ENCODE results near the gene ATXN1. TPM values are rescaled to one million over a fixed set of nuclear protein-coding genes. Genes with fewer than 3 reads are reported as not detected.
A peak's percentile ranks its signal among the peaks of the same experiment; 100 is the strongest.

Gene ATXN1
- 100 to 1,000 TPM in 1 of 2 donors, 10 to 100 TPM in 1; 56.4 to 103 TPM for total RNA-seq

- peak within 1 kb of the TSS; percentile 93 to 96 for H3K27ac Mint-ChIP-seq
- peaks cover 9% of the 10 kb centered on the region for H3K36me3 Mint-ChIP-seq
- no peak for ATAC-seq
- peaks cover 43 to 71% of the 10 kb centered on the region in 2 donors for H3K4me1 Mint-ChIP-seq (ENCODE audit: low read depth in 2 of 2)
- H3K4me3 Mint-ChIP-seq = peak within 1 kb of the TSS; percentile 99
- no peaks in the 10 kb centered on the region for H3K27me3 Mint-ChIP-seq
- peak; percentile 64 for DNase-seq (ENCODE audit: low spot score)
- H3K9me3 Mint-ChIP-seq = no peaks in the 10 kb centered on the region
Observed at GRCh38 chr6:16760516-16761470, at the start of gene ATXN1. Gene ATXN1 (minus strand): TSS chr6:16761460.

DNA sequence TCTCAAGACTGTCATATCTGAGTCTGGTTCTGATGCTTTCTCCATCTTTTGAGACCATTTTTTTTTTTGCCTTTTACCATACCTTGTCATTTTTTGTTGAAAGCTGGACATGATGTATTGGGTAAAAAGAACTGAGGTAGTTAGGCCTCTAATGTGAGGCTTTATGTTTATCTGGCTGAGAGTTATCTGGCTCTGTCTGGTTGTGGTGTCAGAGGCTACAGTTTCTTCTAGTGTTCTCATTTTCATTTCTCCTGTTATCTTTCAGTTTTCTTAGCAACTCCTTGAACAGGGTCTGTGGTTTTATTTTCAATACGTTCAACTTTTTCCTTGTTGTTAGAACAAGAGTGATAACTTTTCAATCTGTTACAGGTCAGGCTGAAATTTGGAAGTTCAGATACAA is 49.2 kb upstream of the ATXN1 start:
- Mint-ChIP-seq H3K4me1 (ENCODE audit: low read depth in 2 of 2) (peaks cover 0 to 3% of the 10 kb centered on the region in 2 donors), H3K4me3 (no peak overlapping the region), H3K36me3 (peaks cover 26% of the 10 kb centered on the region), H3K27me3 (peaks cover 0 to 20% of the 10 kb centered on the region in 2 donors), H3K9me3 (peaks cover 11% of the 10 kb centered on the region), H3K27ac (no peak overlapping the region)
- ATAC-seq (no peak), DNase-seq (ENCODE audit: low spot score) (no peak)

DNA sequence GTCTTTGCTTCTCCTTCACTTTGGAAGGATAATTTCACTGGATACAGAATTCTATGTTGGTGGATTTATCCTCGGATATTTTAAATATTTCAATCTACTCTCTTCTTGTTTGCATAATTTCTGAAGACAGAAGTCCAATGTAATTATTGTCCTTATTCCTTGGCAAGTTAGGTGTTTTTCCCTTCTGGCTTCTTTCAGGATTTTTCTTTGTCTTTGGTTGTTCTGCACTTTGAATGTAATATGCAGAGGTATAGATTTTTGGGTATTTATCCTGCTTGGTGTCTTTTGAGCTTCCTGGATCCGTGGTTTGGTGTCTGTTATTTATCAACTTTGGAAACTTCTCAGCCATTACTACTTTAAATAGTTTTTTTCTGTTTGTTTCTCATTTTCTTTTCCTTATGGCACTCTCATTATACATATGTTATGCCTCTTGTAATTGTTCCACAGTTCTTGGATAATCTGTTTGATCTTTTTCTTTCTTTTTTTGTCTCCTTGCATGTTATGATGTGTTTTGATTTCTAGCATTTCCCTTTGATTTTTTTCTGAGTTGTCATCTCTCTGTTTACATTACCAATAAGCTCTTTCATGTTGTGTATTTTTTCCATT is 48.6 kb upstream of the ATXN1 start:
- Mint-ChIP-seq H3K9me3 (peaks cover 11% of the 10 kb centered on the region), H3K4me1 (ENCODE audit: low read depth in 2 of 2) (peaks cover 0 to 3% of the 10 kb centered on the region in 2 donors), H3K27ac (no peak overlapping the region), H3K36me3 (peaks cover 26% of the 10 kb centered on the region), H3K27me3 (peaks cover 0 to 20% of the 10 kb centered on the region in 2 donors), H3K4me3 (no peak overlapping the region)
- no peak for DNase-seq (ENCODE audit: low spot score)
- ATAC-seq = no peak

DNA sequence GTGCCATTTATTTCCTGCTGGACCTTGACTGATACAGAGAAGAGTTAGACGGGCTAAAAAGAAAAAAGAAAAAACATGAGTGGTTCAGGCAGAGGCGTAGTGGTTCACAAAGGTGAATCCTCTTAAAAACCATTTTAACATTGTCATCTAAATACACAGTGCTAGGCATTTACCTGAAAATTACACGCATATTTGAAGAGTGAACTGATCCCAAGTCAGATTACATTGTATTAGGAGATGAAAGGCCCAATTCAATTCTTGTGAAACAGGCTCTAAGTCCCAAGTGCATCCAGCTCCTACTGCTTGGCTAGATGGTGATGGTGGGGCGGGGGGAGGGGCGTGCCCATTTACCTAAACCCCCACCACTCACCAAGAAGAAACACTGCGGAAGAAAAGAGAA is 46.7 kb upstream of the ATXN1 start:
- H3K27me3 Mint-ChIP-seq = peaks cover 0 to 15% of the 10 kb centered on the region in 2 donors
- peaks cover 6% of the 10 kb centered on the region for H3K9me3 Mint-ChIP-seq
- DNase-seq (ENCODE audit: low spot score) (no peak), ATAC-seq (no peak)
- H3K27ac Mint-ChIP-seq = no peak overlapping the region
- peaks cover 0 to 1% of the 10 kb centered on the region in 2 donors for H3K4me1 Mint-ChIP-seq (ENCODE audit: low read depth in 2 of 2)
- no peak overlapping the region for H3K4me3 Mint-ChIP-seq
- H3K36me3 Mint-ChIP-seq = peaks cover 20% of the 10 kb centered on the region

GRCh38 chr6:16806363-16806762 is 45.1 kb upstream of the ATXN1 start:
- Mint-ChIP-seq H3K27me3 (peaks cover 0 to 10% of the 10 kb centered on the region in 2 donors), H3K9me3 (no peaks in the 10 kb centered on the region), H3K4me3 (no peak overlapping the region), H3K4me1 (ENCODE audit: low read depth in 2 of 2) (no peaks in the 10 kb centered on the region), H3K36me3 (peaks cover 7% of the 10 kb centered on the region), H3K27ac (no peak overlapping the region)
- ATAC-seq = no peak
- no peak for DNase-seq (ENCODE audit: low spot score)

DNA sequence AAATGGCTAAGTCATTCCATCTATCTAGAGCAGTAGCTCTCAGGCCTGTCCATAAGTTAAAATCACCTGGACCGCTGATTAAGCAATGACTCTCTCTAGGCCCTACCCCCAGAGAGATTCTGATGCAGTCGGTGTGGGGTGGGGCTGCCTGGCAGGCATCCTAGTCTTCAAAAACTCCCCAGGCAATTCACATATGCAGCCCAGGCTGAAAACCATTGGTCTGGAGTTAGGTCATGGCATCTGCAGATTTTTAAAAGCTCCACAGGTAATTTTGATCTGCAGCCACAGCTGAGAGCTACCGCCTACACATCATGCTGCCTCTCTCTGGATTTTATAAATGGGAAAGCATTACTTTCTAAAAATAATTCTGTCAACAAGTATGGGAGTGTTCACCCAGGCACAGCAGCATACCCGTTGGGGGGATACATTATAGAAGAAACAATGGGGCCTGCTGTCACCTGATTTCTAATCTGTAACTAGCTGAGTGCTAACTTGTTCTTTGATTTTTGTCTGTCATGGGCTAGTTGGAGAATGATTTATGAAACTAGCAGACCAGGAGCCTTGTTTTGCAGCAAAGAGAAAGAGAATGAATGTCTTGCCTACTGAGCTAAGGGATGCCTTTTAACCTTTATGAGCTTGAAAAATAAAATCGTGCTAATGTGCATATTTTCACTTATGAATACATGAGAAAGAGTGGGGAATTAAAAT is 44.1 kb upstream of the ATXN1 start:
- Mint-ChIP-seq H3K36me3 (peaks cover 6% of the 10 kb centered on the region), H3K9me3 (no peaks in the 10 kb centered on the region), H3K4me1 (ENCODE audit: low read depth in 2 of 2) (peaks cover 0 to 6% of the 10 kb centered on the region in 2 donors), H3K4me3 (no peak overlapping the region), H3K27me3 (peaks cover 0 to 10% of the 10 kb centered on the region in 2 donors), H3K27ac (no peak overlapping the region)
- no peak for ATAC-seq
- DNase-seq (ENCODE audit: low spot score) = no peak

- no peaks in the 10 kb centered on the region for H3K9me3 Mint-ChIP-seq
- H3K27ac Mint-ChIP-seq = no peak overlapping the region
- H3K27me3 Mint-ChIP-seq = peaks cover 0 to 10% of the 10 kb centered on the region in 2 donors
- H3K36me3 Mint-ChIP-seq = no peaks in the 10 kb centered on the region
- peaks cover 0 to 7% of the 10 kb centered on the region in 2 donors for H3K4me1 Mint-ChIP-seq (ENCODE audit: low read depth in 2 of 2)
- H3K4me3 Mint-ChIP-seq = no peak overlapping the region
- no peak for DNase-seq (ENCODE audit: low spot score)
- ATAC-seq = no peak
Observed at GRCh38 chr6:16804546-16805242, 43.4 kb upstream of the ATXN1 start.

DNA sequence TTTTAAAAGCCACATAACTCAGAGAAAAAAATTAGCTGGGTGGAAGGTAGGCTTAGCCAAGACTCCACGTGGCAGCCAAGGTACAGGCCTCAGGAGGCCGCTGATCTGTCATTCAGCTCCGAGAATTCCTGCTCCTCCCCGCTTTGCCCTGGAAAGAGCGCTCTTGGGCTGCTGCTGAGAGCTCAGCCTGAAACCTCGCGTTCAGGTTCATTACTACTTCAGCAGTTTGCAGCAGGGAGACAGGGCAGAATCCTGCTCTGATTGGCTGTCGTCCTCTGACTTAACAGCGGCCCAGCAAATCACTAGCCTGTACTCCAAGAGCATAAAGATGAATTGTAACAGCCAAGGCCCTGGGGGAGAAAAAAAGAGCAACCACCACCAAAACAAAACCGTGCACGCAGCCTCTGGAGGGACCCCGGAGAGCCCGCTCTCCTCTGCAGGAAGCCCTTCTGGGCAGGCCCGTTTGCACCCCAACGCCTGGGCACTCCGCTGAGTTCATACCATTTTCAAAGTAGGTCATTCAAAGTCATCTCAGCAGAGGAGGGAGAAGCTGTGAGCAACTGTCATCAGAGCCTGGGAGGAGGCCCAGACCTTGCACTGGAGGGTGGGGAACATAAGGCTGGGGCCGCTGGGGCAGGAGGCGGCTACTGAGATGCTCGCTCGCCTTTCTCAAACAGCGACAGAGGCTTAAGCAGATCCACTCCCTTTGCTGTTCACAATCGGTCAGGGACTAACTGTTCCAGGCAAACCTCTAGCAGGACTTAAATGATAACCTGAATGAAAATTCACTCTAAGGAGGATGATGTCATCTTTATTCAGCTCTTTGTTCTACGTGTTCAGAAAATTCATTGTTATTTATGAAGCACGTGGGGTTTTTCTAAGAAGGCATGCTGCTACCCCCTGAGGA is 42.3 kb upstream of the ATXN1 start:
- H3K27me3 Mint-ChIP-seq = peaks cover 0 to 8% of the 10 kb centered on the region in 2 donors
- no peak for DNase-seq (ENCODE audit: low spot score)
- H3K36me3 Mint-ChIP-seq = no peaks in the 10 kb centered on the region
- H3K9me3 Mint-ChIP-seq = no peaks in the 10 kb centered on the region
- H3K27ac Mint-ChIP-seq = no peak overlapping the region
- no peak overlapping the region for H3K4me3 Mint-ChIP-seq
- peaks cover 0 to 7% of the 10 kb centered on the region in 2 donors for H3K4me1 Mint-ChIP-seq (ENCODE audit: low read depth in 2 of 2)
- ATAC-seq = no peak

- H3K4me3 Mint-ChIP-seq = no peak overlapping the region
- H3K27ac Mint-ChIP-seq = no peak overlapping the region
- ATAC-seq = no peak
- no peak for DNase-seq (ENCODE audit: low spot score)
- H3K36me3 Mint-ChIP-seq = no peaks in the 10 kb centered on the region
- peaks cover 0 to 7% of the 10 kb centered on the region in 2 donors for H3K4me1 Mint-ChIP-seq (ENCODE audit: low read depth in 2 of 2)
- H3K9me3 Mint-ChIP-seq = no peaks in the 10 kb centered on the region
- peaks cover 0 to 6% of the 10 kb centered on the region in 2 donors for H3K27me3 Mint-ChIP-seq
Observed at GRCh38 chr6:16802071-16802470, 40.8 kb upstream of the ATXN1 start.

DNA sequence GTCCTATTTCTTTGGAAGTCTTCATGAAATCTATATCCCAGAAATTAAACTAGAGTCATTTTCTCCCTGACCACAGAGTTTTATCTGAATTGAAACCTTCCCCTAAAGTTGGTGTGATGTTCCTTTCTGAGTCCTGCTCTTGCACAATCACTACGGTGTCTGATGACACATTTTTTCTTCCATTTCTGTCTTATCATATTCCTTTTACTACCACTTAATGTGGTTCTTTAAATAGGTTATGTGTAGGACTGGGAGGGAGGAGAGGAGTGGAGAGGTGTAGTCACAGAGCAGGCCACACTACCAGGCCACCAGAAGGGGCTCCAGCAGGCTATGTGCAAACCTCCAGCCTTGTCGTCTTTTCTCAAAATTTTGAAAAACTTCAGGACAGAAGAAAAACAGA is 39.7 kb upstream of the ATXN1 start:
- Mint-ChIP-seq H3K27ac (no peak overlapping the region), H3K4me3 (peak overlapping the region; percentile 7), H3K36me3 (no peaks in the 10 kb centered on the region), H3K9me3 (no peaks in the 10 kb centered on the region), H3K4me1 (ENCODE audit: low read depth in 2 of 2) (peaks cover 0 to 7% of the 10 kb centered on the region in 2 donors), H3K27me3 (peaks cover 0 to 2% of the 10 kb centered on the region in 2 donors)
- no peak for DNase-seq (ENCODE audit: low spot score)
- ATAC-seq = no peak

GRCh38 chr6:16800341-16800740 is 39.1 kb upstream of the ATXN1 start:
- Mint-ChIP-seq H3K4me3 (no peak overlapping the region), H3K27me3 (no peaks in the 10 kb centered on the region), H3K36me3 (no peaks in the 10 kb centered on the region), H3K4me1 (ENCODE audit: low read depth in 2 of 2) (peaks cover 0 to 7% of the 10 kb centered on the region in 2 donors), H3K9me3 (no peaks in the 10 kb centered on the region), H3K27ac (no peak overlapping the region)
- no peak for ATAC-seq
- DNase-seq (ENCODE audit: low spot score) = no peak

- Mint-ChIP-seq H3K36me3 (no peaks in the 10 kb centered on the region), H3K9me3 (no peaks in the 10 kb centered on the region), H3K27me3 (no peaks in the 10 kb centered on the region), H3K27ac (no peak overlapping the region), H3K4me3 (no peak overlapping the region), H3K4me1 (ENCODE audit: low read depth in 2 of 2) (peaks cover 0 to 7% of the 10 kb centered on the region in 2 donors)
- DNase-seq (ENCODE audit: low spot score) (no peak), ATAC-seq (no peak)
Observed at GRCh38 chr6:16799279-16800193, 38.3 kb upstream of the ATXN1 start.

All from natural killer cell treated with Interleukin-12 subunit alpha and Interleukin-12 subunit beta and Interleukin-15 and Interleukin-18, amount 100 ng/mL, for 72 hours (primary cell).